Fibroblast of upper back skin (primary cell): ENCODE results near the gene ZNF513.
"Not testable (repeated sequence)": the region's sequence is repeated elsewhere in the genome, so short reads cannot be mapped to it uniquely, and the experiment has no call there.

Experiments used
- DNase-seq: peaks from one replicate; pipeline ENCODE4 v3.0.0-alpha.2; 2013

Gene ZNF513, protein sequence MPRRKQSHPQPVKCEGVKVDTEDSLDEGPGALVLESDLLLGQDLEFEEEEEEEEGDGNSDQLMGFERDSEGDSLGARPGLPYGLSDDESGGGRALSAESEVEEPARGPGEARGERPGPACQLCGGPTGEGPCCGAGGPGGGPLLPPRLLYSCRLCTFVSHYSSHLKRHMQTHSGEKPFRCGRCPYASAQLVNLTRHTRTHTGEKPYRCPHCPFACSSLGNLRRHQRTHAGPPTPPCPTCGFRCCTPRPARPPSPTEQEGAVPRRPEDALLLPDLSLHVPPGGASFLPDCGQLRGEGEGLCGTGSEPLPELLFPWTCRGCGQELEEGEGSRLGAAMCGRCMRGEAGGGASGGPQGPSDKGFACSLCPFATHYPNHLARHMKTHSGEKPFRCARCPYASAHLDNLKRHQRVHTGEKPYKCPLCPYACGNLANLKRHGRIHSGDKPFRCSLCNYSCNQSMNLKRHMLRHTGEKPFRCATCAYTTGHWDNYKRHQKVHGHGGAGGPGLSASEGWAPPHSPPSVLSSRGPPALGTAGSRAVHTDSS

DNA sequence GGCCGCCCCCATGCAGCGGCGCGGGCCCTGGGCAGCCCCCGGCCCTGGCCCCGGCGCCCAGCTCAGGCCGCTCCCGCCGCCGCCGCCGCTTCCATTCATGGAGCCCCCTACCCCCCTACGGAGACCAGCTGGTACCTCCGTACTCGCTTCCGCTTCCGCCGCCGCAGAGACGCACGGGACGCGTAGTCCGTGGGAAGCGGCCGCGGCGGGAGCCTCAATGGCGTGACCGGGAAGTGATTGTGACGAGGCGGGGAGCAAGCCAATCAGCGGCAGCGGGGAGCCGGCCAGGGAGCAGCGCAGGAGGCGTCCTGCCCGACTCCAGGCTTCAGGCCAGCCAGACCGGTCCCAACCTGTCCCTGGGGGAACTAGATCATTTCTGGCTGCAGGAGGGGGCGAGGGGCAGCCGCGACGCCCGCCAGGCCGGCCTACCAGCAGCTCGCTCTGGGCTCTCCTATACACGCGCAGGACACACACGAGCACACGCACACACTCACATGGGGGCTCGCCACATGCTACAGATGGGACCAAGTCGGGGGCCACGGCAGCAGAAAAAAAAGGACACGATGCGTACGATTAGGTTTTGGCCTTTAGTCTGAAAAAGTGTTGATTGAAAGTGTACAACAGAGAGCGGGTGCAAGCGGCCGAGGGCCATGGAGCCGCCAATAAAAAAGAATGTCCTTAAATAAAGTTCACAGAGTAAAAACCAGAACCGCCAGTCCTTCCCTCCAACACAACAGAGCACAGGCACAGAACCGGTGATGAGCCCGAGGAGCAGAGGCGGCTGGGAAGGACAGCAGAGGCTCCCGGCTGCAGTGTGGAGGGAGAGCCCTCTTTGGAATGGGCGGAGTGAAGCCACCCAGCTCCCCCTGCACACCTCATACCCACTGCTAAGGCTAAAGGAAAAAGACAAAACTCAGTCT is at the start of gene ZNF513:
ZNF513 (minus strand) TSS at position 109 of the 920 bp plus-strand sequence. CDS start 208 bp downstream, outside the sequence.
- peak; percentile 95 for DNase-seq

DNA sequence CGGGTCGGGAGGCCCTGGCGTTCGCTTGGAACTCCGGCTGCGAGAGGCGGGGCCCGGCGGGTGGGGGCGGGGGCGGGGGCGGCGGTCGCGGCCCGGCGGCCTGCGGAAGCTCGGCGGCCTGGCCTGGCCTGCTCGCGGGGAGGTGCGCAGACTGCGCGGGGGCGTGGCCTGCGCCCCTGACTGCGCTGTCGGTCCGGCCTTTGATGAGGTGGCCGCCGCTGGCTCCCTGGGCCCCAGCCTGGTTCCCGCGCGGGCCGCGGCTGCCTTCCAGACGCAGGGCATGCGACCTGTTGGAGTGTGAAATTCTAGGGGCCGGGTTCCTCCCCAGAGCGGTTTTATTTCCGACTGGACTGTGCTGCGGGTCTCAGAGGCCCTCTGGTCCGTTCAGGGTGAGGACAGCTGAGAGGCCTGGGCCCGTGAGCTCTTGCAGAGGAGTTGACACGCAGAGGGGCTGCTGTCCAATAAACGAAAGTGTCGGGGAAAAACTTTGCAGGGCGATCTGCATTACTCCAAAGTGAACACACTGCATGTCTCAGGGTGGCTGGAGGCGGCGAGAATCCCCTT is 48.5 kb upstream of the ZNF513 start:
- DNase-seq = peak; percentile 79

DNA sequence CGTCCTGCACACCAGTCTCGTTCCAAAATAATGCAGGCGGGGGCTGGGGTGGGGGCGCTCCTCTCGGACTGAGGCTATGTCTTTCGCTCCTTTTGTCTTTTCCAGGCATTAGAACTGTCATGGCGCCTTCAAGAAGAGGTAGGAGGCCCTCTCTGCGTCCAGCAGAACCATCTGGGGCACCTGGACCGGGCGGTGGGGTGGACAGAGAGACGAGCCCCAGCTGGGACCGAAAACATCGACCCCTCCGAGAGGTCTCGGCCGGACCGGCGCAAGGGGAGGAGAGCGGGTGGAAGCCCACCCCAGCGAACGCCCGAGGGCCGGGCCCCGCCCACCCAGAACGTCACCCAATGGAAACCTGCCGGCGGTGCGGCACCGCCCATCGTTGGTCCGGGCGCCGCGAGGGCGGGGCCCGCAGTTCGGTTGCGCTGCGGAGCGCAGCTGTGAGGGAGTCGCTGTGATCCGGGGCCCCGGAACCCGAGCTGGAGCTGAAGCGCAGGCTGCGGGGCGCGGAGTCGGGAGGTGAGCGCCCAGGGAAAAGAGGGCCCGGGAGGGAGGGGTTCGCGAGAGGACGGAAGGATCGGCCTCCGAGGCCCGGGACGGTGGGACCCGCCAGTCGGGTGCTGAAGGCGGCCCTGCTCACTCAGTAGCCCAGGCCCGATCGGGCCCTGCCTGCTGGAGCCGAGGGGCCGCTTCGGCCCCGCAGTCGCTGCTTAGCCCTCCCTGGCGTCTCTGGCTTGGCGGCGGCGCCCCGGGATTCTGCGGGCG is 47.9 kb upstream of the ZNF513 start, which contains the start of gene NRBP1:
NRBP1 (plus strand) TSS at position 419 of the 765 bp plus-strand sequence. CDS start 4,643 bp downstream, outside the sequence.
- DNase-seq = peak; percentile 85

DNA sequence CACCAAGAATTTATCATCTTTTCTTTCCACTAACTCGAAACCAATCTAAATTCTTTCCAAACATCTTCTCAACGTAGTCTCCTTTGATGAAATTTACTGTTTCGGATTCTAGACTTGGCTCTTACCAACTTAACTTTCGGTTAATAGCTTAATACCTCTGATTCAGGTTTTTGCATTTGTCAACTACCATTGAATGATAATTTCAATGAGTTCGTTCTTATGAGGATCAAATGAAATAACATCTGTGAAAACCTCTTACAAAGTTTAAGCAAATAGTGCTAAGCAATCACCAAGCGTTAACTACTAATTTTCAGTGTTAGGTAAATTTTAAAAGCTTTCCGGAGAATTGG is 47.3 kb upstream of the ZNF513 start:
- DNase-seq = no peak

DNA sequence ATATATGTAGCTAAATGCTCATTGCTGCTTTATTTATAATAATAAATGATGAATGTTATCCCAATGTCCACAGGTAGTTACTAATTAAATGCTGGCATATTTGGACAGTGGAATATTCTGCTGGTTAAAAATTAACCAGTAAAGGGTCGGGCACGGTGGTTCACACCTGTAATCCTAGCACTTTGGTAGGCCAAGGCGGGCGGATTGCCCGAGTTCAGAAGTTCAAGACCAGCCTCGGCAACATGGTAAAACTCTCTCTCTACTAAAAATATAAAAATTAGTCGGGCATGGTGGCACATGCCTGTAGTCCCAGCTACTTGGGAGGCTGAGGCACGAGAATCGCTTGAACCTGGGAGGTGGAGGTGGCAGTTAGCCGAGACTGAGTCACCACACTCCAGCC is 44.5 kb upstream of the ZNF513 start:
- not testable (repeated sequence) for DNase-seq

DNA sequence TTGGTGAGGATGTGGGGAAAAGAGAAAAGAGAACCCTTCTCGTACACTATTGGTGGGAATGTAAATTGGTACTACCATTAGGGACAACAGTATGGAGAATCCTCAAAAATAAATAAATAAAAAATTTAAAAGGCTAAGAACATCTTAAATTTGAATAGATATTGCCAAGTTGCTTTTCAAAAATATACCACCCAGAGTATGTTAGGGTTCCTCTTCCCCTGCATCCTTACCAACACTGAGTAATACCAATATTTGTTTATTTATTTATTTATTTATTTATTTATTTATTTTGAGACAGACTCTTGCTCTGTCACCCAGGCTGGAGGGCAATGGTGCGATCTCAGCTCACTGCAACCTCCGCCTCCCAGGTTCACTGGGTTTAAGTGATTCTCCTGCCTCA is 42.4 kb upstream of the ZNF513 start:
- DNase-seq = no peak

DNA sequence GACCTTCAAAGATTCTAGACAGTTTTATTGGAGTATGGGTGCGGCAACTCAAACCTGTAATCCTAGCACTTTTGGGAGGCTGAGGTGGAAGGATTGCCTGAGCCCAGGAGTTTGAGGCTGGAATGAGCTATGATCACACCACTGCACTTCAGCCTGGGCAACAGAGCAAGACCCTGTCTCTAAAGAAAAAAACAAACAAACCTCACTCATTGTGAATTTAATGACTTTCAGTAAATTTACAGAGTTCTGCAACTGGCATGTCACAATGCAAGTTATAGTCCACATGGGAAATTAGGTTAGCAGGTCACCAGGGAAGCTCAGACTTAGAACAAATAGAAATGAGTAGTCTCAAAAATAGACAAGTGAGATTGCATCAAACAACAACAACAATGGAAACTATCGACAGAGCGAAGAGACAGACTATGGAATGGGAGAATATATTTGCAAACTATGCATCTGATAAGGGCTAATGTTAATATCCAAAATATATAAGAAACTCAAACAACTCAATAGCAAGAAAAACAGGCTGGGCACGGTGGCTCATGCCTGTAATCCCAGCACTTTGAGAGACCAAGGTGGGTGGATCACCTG is 41.2 kb upstream of the ZNF513 start:
- no peak for DNase-seq

DNA sequence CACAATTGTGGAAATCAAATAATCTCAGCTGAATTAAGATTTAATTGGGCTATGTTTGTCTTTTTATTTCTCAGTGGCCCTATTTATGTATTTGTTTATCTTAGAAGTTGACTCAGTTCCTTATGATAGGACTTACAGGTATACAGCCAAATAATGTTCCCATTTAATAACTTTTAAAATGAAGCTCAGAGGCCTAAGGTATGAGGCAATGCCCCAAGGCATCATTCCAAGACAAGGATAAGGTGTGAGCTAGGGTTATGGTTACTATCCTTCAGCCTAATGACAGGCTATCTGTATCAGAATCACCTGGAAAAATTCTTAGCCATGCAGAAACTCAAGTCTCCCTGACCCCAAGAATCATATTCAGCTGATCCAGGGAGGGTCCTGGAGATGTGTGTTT is 40.5 kb upstream of the ZNF513 start:
- DNase-seq = no peak

DNA sequence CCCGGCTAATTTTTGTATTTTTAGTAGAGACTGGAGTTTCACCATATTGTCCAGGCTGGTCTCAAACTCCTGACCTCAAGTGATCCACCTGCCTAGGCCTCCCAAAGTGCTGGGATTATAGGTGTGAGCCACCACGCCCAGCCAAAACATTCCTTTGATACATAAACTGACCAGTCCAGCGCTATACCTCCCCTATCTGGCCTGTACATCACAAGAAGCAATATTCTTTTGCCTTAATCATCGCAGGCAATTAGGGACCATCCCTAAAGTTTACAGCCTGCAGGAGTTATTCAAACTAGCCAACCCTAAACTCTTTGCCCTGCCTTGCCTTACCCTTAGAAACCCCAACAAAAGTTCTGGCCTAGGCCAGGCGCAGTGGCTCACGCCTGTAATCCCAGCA is 35.6 kb upstream of the ZNF513 start:
- DNase-seq = no peak

DNA sequence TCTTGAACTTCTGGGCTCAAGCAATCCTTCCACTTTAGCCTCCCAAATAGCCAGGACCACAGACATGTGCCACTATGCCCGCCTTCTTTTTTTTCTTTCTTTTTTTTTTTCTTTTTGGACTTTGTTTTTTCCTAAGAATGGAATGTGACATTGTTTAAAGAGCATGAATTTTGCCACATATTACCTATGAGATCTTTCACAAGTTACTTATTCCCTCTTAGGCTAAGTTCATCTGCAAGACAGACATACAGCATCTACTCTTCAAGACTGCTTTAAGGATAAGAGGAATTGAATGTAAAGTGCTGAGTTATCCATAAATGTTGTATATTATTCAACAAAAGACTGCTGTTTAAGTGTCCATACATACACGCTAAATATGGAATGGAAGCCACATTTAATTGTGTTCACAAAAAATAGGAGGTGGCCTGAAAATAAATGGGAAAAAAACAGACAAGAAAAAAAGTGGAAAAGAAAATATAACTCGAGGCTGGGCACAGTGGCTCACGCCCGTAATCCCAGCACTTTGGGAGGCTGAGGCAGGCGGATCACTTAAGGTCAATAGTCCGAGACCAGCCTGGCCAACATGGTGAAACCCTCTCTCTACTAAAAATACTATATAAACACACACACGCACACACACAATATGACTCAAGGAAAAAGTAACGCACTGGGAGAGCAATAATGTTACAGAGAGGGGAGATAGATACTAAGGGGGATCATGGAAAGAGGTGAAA is 32.1 kb upstream of the ZNF513 start:
- no peak for DNase-seq

DNA sequence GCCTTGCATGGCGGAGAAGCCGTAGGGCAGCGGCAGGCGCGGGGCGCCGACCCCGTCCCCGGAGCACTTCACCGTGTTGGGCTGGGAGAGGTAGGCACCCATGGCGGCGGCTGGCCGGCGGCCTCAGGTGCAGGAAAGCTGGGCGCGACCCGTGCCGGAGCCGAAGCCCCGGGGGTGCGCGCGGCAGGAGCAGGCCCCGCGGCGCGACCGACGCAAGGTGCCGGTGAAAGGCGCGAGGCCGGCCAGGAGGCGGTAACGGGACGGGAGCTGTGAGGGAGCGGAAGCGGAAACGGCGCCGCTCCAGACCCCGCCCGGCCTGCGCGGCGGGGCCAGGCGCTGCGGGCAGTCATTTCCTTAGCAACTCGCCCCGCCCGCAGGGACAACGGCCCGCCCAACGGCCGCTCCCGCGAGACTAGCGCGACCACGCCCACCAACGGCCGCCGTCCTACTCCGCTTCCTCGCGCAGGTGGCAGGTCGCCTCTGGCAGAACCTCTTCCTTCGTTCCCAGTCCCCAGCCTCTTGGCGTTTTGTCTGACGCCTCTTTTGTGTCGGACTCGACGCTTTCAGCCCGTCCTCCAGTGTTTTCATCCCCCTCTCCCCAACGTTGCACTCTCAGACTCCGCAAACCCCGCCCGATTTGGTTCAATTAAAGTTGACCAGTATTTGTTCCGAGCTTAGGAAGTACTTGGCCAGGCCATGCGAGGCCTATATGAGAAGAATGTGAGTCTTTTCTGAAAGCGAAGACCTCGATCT is 29.0 kb upstream of the ZNF513 start, which contains the start of gene PPM1G:
PPM1G (minus strand) TSS at position 271 of the 753 bp plus-strand sequence; CDS start at position 102, 169 bp downstream.
- peak; percentile 89 for DNase-seq

DNA sequence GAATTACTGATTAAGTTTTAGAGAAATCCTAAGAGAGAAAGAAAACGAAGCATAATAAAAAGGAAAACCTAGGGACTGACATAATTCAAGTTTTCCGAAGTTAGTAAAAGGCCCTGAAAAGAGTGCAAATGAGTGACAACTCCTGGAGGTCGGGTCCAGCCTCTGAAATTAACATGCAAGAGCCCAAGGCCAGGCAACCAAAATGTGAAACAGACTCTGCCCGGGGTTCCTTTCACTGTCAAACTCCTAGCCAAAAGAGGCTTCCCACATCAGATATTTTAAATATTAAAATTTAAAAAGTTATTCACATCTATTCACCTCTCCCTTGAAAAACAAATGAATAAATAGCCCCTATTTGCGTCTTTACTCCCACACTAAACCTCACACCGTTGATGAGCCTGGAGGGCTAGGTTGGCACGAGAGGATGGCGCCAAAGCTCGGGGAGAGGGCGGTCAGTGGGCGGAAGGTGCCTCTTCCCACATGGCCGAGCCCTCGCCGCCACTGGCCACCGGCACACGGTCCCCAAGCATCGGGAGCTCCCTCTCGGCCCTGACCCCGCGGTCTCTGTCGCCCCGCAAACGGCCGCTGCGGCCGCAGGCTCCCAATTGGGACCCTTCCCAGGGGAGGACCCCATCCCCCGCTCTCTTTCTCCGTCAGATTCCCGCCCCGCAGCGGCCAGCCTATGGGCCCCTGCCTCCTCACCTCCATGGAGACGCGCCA is 28.2 kb upstream of the ZNF513 start:
- DNase-seq = no peak

DNA sequence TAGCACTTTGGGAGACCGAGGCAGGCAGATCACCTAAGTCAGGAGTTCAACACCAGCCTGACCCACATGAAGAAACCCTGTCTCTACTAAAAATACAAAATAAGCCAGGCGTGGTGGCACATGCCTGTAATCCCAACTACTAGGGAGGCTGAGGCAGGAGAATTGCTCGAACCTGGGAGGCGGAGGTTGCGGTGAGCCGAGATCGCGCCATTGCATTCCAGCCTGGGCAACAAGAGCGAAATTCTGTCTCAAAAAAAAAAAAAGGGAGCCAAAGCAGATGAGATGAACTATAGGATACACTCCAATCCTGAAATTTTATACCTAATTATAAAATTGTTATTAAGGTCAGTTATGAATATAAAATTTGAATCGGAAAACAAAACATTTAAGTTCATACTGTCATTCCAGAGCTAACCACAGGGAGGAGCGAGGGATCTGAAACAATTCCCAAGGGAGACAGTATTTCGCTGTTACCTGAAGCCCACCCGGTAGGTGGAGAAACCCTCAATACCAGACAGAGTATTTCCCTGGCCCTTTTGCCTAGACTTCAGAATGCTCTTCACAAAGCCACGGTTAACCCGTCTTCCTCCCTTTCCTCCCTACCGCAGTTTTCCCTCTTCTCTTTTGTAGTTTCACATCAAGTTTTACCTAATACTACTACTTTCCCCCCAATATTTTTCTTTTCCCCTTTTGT is 27.4 kb upstream of the ZNF513 start:
- DNase-seq = peak; percentile 56

DNA sequence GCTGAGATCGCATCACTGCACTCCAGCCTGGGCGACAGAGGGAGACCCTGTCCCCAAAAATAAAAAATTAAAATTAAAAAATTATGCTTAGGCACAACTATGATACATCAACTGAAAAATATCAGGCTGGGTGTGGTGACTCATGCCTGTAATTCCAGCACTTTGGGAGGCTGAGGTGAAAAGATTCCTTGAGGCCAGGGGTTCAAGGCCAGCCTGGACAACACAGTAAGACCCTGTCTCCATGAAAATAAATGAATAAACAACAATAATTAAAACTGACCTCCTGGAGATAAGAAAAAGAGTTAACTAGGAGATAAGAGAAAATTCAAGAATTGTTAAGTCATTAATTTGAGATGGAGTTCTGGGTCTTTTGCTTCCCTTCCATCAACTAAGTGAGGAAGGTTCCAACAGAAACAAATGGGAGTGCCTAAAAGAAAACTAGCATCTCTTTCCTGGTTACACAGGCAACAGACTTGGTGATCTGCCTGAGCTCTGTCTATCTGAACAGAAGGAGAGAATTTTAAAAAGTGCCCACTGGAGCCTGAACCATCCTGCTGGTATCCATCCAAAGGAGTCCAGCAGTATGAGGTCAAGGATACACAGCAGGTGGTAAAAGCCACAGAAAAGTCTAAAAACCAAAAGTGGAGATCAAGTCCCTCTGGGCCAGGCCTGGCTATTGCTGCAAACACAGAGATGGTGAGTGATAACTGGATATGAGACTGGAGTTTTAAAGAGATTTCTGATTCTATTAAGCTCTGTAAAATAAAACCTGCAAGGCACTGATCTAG is 20.0 kb upstream of the ZNF513 start:
- DNase-seq = peak; percentile 14

DNA sequence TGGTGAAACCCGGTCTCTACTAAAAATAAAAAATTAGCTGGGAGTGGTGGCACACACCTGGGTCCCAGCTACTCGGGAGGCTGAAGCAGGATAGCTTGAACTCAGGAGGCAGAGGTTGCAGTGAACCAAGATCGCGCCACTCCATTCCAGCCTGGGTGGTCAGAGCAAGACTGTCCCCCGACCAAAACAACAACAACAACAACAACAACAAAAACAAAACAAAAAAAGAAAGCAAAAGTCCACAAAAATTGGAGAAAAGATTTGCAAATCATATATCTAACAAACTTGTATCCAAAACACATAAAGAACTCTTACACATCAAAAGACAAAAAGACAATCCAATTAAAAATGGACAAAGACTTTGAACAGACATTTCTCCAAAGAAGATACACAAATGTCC is 18.4 kb upstream of the ZNF513 start:
- no peak for DNase-seq

DNA sequence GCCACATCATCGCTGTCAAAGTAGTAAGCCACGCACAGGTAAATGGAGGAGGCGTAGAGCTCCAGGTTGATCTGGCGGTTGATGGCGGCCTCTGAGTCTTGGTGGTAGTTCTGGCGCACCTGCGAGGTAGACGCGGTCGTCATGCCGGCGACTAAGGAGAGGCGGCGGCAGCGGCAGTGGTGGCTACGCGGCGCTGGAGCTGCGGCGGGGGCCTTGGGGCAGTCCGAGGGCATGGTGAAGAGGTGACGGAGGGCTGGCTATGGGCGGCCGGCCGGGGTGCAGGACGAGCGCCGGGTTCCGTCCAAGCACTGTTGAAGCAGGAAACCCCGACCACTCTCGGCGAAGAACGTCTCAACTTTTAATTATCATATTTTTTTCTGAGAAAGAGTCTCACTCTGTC is 12.7 kb upstream of the ZNF513 start:
- no peak for DNase-seq

DNA sequence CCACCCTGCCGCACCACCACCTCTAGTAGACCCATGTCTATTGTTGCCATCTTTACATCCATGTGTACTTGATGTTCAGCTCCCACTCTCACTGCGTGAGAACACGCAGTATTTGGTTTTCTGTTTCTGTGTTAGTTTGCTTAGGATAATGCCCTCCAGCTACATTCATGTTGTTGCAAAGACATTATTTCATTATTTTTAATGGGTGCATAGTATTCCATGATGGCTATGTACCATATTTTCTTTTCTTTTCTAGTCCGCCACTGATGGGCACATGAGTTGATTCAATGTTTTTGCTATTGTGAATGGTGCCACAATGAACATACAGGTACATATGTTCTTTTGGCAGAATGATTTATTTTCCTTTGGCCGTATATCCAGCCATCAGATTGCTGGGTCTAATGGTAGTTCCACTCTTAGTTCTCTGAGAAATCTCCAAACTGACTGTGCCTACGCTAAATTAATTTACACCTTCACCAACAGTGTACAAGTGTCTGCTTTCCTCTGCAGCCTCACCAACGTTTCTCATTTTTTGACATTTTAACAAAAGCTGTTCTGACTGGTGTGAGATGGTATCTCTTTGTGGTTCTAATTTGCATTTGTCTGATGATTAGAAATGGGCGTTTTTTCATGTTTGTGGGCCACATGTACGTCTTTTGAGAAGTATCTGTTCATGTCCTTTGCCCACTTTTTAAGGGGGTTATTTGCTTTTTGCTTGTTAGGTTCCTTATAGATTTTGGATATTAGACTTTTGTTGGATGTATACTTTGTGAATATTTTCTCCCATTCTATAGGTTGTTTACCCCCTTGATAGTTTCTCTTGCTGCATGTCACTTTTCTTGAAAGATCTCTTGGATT is 10.5 kb upstream of the ZNF513 start:
- DNase-seq = no peak
